WTC11 (cell line): ENCODE results near the gene CD44.

Experiments
- AFF4 ChIP-seq: sonication (generic); formaldehyde crosslinking; IDR thresholded peaks from 2 replicates; pipeline ENCODE4 v1.8.1; 2023; ENCODE audit warnings: mild to moderate bottlenecking, missing genetic modification reagents, borderline replicate concordance
- AR ChIP-seq: fragments of 250-450 bp; sonication (Bioruptor Pico); IDR thresholded peaks from 2 replicates; pipeline ENCODE4 v1.9.0; 2021; ENCODE audit warnings: mild to moderate bottlenecking
- KAT7 ChIP-seq: sonication (generic); formaldehyde crosslinking; IDR thresholded peaks from 2 replicates; pipeline ENCODE4 v1.8.1; 2023; ENCODE audit warnings: missing genetic modification reagents, mild to moderate bottlenecking, borderline replicate concordance
- RELA ChIP-seq: sonication (generic); formaldehyde crosslinking; IDR thresholded peaks from 2 replicates; pipeline ENCODE4 v1.8.1; 2022; ENCODE audit warnings: missing genetic modification reagents, mild to moderate bottlenecking, borderline replicate concordance
- STAT6 ChIP-seq: sonication (generic); formaldehyde crosslinking; conservative IDR thresholded peaks from 2 replicates; pipeline ENCODE4 v1.8.1; 2023; ENCODE audit warnings: mild to moderate bottlenecking, low read depth, missing genetic modification reagents, moderate library complexity
- ZNF512 ChIP-seq: sonication (generic); formaldehyde crosslinking; IDR thresholded peaks from 2 replicates; pipeline ENCODE4 v1.8.1; 2022; ENCODE audit warnings: missing genetic modification reagents, borderline replicate concordance
- TF ChIP-seq, protein P1 (sequence below): fragments of 200-600 bp; IDR thresholded peaks from 2 replicates; pipeline ENCODE4 v1.8.0; 2022; ENCODE audit warnings: antibody characterized with exemption
- TF ChIP-seq, protein P2 (sequence below): sonication (generic); formaldehyde crosslinking; IDR thresholded peaks from 2 replicates; pipeline ENCODE4 v1.8.1; 2023; ENCODE audit warnings: mild to moderate bottlenecking, moderate library complexity, missing genetic modification reagents

GRCh38 chr11:35207471-35208403 is 68.8 kb downstream of the CD44 start:
- TF ChIP-seq RELA (CRISPR knock-in tag) (no peak), AR (CRISPR knock-in tag) (no peak), KAT7 (CRISPR knock-in tag) (no peak), STAT6 (no peak), AFF4 (CRISPR knock-in tag) (no peak), ZNF512 (CRISPR knock-in tag) (no peak)
- TF ChIP-seq, protein P1, sequence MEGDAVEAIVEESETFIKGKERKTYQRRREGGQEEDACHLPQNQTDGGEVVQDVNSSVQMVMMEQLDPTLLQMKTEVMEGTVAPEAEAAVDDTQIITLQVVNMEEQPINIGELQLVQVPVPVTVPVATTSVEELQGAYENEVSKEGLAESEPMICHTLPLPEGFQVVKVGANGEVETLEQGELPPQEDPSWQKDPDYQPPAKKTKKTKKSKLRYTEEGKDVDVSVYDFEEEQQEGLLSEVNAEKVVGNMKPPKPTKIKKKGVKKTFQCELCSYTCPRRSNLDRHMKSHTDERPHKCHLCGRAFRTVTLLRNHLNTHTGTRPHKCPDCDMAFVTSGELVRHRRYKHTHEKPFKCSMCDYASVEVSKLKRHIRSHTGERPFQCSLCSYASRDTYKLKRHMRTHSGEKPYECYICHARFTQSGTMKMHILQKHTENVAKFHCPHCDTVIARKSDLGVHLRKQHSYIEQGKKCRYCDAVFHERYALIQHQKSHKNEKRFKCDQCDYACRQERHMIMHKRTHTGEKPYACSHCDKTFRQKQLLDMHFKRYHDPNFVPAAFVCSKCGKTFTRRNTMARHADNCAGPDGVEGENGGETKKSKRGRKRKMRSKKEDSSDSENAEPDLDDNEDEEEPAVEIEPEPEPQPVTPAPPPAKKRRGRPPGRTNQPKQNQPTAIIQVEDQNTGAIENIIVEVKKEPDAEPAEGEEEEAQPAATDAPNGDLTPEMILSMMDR: no peak
- TF ChIP-seq, protein P2, sequence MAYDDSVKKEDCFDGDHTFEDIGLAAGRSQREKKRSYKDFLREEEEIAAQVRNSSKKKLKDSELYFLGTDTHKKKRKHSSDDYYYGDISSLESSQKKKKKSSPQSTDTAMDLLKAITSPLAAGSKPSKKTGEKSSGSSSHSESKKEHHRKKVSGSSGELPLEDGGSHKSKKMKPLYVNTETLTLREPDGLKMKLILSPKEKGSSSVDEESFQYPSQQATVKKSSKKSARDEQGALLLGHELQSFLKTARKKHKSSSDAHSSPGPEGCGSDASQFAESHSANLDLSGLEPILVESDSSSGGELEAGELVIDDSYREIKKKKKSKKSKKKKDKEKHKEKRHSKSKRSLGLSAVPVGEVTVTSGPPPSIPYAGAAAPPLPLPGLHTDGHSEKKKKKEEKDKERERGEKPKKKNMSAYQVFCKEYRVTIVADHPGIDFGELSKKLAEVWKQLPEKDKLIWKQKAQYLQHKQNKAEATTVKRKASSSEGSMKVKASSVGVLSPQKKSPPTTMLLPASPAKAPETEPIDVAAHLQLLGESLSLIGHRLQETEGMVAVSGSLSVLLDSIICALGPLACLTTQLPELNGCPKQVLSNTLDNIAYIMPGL: no peak
